OCI-LY1 (cell line): ENCODE measurements around the gene ELL2.
"Not testable (repeated sequence)": the region's sequence is repeated elsewhere in the genome, so short reads cannot be mapped to it uniquely, and the experiment has no call there.

Experiments used
- CTCF ChIP-seq: fragments of 200-600 bp; sonication (generic), shearing (Covaris generic); IDR thresholded peaks from 2 replicates; pipeline ENCODE4 v1.5.1; 2017; ENCODE audit warnings: mild to moderate bottlenecking, antibody characterized with exemption, low read length, moderate library complexity, mixed read lengths
- EZH2 ChIP-seq: fragments of 200-600 bp; sonication (generic), shearing (Covaris generic); IDR thresholded peaks from 2 replicates; pipeline ENCODE4 v1.8.0; 2017; ENCODE audit warnings: borderline replicate concordance, mixed run types, mild to moderate bottlenecking, antibody characterized with exemption, low read length, moderate library complexity, mixed read lengths

GRCh38 chr5:95836971-95837370, 124.7 kb downstream of the ELL2 start:
- TF ChIP-seq CTCF, EZH2: not testable (repeated sequence)
